Endothelial cell of umbilical vein (primary cell): ENCODE data around the gene IGFL2.

Experiments
- CTCF ChIP-seq, 2 donors: IDR thresholded peaks; 1 replicate in 1 of 2; 2 replicates in 1 of 2; pipeline ENCODE4 v1.5.1; 2011; ENCODE audit warnings: low read length in 2 of 2, mild to moderate bottlenecking in 2 of 2, moderate library complexity in 2 of 2, control low read depth in 1 of 2, inconsistent platforms in 1 of 2, low read depth in 1 of 2; ENCODE audit not compliant: insufficient read depth in 1 of 2; ENCODE audit errors: extremely low read depth in 1 of 2
- MAX ChIP-seq: IDR thresholded peaks from 2 replicates; pipeline ENCODE4 v1.6.1; 2011; ENCODE audit not compliant: insufficient read depth, insufficient read length

GRCh38 chr19:46193678-46194077 lies 45.6 kb downstream of the IGFL2 start:
- no peak for TF ChIP-seq MAX
- TF ChIP-seq CTCF (IDR thresholded peaks at IDR 0.05; ENCODE audit: extremely low read depth in 1 of 2, insufficient read depth in 1 of 2, low read depth in 1 of 2, low read length in 2 of 2) = no peak
